HG02938 (cell line): Measurements from ENCODE around the gene TIRAP.
"Not testable (repeated sequence)": the region's sequence is repeated elsewhere in the genome, so short reads cannot be mapped to it uniquely, and the experiment has no call there.

ENCODE experiments used
- ATAC-seq: cut with Tn5 transposase; IDR thresholded peaks from one replicate; pipeline ENCODE4 v1.9.1; 2021; ENCODE audit warnings: mild to moderate bottlenecking, moderate library complexity; ENCODE audit not compliant: unreplicated experiment

Gene TIRAP, protein sequence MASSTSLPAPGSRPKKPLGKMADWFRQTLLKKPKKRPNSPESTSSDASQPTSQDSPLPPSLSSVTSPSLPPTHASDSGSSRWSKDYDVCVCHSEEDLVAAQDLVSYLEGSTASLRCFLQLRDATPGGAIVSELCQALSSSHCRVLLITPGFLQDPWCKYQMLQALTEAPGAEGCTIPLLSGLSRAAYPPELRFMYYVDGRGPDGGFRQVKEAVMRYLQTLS

GRCh38 chr11:126282736-126283591 lies at the start of gene TIRAP:
TSS of gene TIRAP (plus strand) at chr11:126283093. CDS start at chr11:126290895, 7,802 bp downstream.
- ATAC-seq = peak; percentile 47

DNA sequence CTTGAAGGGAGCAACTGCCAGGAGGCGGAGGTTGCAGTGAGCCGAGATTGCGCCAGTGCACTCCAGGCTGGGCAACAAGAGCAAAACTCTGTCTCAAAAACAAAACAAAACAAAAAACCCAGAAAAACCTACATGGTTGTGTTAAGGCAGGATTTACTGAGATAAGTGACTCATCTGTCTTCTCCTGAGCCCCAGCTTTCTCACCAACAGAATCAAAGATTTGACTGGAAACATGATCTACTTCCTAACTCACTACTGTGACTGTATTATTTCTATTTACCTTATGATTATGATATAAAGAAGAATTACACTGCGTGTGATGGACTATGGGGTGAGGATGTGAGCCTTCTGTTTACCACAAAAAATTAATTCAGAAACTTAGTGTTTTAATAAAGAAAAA lies 49.5 kb upstream of the TIRAP start:
- ATAC-seq = no peak

GRCh38 chr11:126246636-126247035 lies 36.3 kb upstream of the TIRAP start:
- no peak for ATAC-seq

DNA sequence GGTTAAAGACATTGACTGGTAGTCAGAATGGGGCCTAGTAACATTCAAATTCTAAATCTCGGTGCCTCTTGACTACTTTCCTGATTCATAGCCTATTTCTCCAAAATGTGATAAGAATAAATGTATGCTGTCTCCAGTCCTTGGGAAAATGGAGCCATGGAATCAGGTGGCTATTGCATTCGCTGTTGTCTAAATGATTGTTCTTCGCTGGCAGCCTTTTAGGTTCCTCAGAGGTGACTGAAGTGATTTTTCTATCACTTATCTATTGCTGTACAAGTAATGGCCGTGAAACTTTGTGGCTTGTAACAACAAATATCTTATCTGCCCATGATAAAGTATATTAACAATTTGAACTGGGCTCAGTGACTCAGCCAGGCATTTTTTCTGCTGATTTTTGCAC lies 29.6 kb upstream of the TIRAP start:
- ATAC-seq = no peak

- no peak for ATAC-seq
Observed at GRCh38 chr11:126254819-126255218, 28.1 kb upstream of the TIRAP start.

DNA sequence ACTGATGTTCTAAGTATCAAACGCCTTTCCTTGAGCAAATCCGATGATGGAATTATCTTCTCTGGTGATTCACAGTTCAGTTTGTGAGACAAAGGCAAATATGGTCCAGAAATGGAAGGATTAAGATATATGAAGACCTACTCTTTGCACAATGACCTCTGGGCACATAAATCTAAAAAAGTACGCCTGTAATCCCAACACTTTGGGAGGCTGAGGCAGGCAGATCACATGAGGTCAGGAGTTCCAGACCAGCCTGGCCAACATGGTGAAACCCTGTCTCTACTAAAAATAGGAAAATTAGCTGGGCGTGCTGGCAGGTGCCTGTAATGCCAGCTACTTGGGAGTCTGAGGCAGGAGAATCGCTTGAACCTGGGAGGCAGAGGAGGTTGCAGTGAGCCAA lies 27.4 kb upstream of the TIRAP start:
- not testable (repeated sequence) for ATAC-seq

- no peak for ATAC-seq
Observed at GRCh38 chr11:126256216-126256615, 26.7 kb upstream of the TIRAP start.

DNA sequence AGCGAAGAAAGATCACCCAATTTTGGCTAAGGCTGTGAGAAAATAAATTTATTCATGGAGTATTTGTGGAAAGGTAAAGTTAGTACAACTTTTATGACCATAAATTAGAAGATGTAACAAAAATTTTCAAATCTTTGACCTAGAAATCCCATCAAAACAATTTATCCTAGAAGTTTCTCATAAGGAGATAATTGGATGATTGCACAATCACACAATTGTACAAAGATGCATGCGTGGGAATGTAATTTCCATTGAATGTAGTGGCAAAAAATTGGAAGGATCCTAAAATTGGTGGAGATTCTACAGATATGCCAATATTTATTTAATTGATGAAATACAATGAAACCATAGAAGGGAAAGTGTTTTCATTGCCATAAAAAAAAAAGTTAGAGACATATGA lies 25.7 kb upstream of the TIRAP start:
- ATAC-seq = no peak

DNA sequence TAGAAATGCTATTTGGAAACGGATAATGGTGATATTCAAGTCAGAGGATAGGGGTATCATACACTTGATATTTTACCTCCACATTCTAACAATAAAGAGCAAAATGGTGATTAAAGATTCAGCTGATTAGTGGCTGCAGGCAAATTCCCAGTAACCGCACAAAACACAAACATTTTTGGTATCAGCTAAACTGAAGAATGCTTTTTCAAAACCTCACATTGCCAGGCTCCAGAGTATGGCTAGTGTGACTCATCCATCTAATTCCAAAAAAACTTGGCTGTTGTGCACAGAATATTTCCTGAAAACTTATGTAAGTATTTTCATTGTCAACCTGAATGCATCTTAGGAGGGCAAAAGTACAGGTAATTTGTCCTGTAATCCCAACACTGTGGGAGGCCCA lies 25.1 kb upstream of the TIRAP start:
- no peak for ATAC-seq

DNA sequence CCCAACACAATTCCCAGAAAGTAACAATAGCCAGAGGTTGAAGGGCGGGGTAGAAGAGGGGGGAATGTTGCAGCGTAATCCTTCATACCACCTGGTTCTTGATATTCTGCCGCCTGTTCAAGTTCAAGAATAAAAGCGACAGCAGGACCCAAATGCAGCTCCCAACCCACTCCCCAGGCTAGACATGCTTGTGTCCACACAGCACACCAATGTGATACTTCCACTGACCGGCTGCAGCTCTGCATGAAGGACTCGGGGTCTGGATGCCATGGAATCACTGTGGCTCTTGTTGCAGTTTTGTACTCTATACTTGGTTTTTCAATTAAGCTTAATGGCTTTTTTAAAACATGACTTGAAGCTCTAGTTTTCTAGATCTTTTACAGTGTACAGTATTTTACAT lies 20.7 kb upstream of the TIRAP start:
- ATAC-seq = no peak

DNA sequence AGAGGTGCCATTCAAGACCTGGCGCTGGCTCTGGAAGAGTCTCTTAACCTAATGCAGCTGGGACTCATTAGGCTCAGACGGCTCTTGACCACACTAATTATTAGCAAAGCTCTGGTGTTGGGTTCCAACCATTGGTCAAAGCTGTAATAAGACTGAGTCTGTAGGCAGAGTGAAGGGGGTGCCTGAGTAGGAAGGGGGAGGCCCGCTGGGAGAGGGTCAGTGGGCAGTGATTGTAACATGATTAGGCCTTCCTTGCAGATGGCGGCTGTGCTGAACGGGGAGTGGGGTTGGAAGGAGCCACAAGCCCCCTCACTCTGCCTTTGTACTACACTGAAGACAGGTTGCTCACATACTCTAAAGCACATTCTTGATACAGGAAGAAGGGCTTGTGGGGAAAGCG lies 19.4 kb upstream of the TIRAP start:
- ATAC-seq = no peak

- no peak for ATAC-seq
Observed at GRCh38 chr11:126265811-126266210, 17.1 kb upstream of the TIRAP start.

DNA sequence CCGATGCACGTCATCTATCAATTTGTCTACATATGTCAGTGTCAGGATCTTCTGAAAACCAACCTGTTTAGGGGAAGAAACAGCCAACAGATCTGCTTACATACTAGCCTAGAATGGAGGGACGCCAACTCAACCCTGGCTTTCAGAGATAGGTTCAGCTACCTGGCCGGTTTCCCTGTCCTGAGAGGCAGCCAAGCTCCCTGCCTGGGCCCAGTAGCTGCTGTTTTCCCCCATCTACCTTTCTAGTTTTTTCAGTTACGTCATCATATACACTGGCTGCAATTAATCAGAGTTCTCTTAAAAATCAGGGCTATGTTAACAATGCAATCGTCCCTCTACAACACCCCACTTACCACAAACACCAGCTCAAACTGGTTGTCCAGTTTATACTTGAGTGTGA lies 15.2 kb upstream of the TIRAP start:
- ATAC-seq = no peak

GRCh38 chr11:126268361-126268707 lies 14.6 kb upstream of the TIRAP start:
- ATAC-seq = peak; percentile 5

- peak; percentile 97 for ATAC-seq
Observed at GRCh38 chr11:126268708-126269579, 13.9 kb upstream of the TIRAP start, which contains the start of the genes FOXRED1 and SRPRA. TSS of gene FOXRED1 (plus strand) at chr11:126269154. CDS start at chr11:126269207, 53 bp downstream. TSS of gene SRPRA (minus strand) at chr11:126268895. CDS start at chr11:126268804, 91 bp downstream.

- ATAC-seq = no peak
Observed at GRCh38 chr11:126277322-126277721, 5.6 kb upstream of the TIRAP start.

DNA sequence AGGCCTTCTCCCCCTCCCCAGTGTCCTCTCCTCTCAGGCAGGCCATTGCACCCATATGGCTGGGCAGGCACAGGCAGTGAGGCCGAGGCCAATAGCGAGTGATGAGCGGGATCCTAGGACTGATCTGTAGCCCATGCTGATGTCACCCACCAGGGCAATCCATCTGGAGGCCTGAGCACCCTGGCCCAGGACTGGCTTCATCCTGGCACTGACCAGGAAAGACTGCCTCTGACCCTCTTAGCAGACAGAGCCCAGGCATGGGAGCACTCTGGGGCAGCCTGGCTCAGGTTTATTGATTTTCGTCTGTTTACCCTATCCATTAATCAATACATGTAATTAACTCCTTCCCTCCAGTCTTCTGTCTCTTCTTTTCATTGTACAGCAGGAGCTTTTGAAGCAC lies 5.1 kb upstream of the TIRAP start:
- no peak for ATAC-seq

DNA sequence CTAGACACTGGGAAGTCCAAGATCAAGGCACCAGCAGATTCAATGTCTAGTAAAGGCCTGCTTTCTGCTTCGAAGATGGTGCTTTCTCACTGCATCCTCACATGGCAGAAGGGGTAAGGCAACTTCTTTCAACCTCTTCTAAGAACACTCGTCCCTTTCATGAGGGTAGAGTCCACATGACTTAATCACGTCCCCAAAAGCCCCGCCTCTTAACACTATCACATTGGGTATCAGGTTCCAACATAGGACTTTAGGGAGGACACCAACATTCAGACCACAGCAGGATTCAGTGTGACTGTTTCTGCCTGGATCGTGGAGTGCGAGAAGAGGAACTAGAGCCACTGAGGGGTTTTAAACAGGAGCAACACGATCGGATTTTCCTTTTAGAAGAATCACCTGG lies 3.7 kb upstream of the TIRAP start:
- no peak for ATAC-seq

GRCh38 chr11:126280595-126280994 lies 2.3 kb upstream of the TIRAP start:
- no peak for ATAC-seq

- ATAC-seq = no peak
Observed at GRCh38 chr11:126281245-126281644, 1.6 kb upstream of the TIRAP start.

DNA sequence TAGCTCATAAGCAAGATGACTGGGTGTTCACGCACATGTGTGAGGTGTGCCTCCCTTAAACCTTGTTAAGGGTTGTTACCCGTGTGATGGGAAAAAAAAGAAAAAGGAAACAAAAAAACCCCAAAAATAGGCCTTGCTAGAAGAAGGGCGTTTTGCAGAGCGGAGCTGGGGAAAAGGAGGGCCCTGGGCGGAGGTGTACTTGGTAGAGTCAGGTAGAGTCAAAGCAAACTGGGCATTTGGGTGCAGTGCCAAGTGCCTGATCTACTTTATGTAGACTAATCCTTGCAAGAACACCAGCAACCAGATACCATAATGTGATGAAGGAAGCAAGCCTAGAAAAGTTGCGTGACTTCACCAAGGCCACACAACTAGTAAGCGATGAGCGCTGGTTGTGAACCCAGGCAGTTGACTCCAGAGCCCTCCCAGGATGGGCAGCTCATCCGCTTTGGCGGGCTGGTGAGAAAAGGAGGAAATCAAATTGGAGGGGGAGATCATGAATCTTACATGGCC lies 1.2 kb upstream of the TIRAP start:
- no peak for ATAC-seq
